Peyer's patch (tissue), 4 donors: ENCODE data around the gene POLR2L.

Experiments
- POLR2A ChIP-seq, 2 donors: fragments of 450-650 bp; IDR thresholded peaks; one replicate each; pipeline ENCODE4 v1.5.1; 2017; ENCODE audit warnings: antibody characterized with exemption in 2 of 2, mild to moderate bottlenecking in 2 of 2, moderate library complexity in 2 of 2
- TF ChIP-seq, protein P1 (sequence below), 6 experiments: fragments of 450-650 bp in 4 of 6; fragments of 200-600 bp in 2 of 6; sonication (generic) in 1 of 6; IDR thresholded peaks; one replicate each; pipeline ENCODE4 v1.5.1; 2017 to 2019; ENCODE audit warnings: antibody characterized with exemption in 6 of 6, mild to moderate bottlenecking in 3 of 6, moderate library complexity in 1 of 6

DNA sequence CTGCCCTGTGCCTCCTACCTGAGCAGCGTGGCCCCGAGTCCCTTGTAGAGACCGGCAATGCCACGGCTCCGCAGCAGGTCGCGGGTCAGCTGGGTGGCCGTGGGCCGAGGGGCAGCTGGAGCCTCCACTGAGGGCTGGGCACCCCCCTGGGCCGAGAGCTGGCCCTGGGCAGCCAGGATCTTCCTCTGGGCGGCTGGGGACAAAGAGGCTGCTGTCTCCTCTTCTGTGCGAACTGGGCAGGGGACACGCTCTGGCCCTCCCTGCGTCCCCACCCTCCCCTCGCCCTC is 49.9 kb downstream of the POLR2L start:
- TF ChIP-seq, protein P1, sequence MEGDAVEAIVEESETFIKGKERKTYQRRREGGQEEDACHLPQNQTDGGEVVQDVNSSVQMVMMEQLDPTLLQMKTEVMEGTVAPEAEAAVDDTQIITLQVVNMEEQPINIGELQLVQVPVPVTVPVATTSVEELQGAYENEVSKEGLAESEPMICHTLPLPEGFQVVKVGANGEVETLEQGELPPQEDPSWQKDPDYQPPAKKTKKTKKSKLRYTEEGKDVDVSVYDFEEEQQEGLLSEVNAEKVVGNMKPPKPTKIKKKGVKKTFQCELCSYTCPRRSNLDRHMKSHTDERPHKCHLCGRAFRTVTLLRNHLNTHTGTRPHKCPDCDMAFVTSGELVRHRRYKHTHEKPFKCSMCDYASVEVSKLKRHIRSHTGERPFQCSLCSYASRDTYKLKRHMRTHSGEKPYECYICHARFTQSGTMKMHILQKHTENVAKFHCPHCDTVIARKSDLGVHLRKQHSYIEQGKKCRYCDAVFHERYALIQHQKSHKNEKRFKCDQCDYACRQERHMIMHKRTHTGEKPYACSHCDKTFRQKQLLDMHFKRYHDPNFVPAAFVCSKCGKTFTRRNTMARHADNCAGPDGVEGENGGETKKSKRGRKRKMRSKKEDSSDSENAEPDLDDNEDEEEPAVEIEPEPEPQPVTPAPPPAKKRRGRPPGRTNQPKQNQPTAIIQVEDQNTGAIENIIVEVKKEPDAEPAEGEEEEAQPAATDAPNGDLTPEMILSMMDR (IDR thresholded peaks at IDR 0.05) = no peak
- no peak for TF ChIP-seq POLR2A (IDR thresholded peaks at IDR 0.05)
